Measurements from ENCODE around the gene BPIFB3.
"Not testable (repeated sequence)": the region's sequence is repeated elsewhere in the genome, so short reads cannot be mapped to it uniquely, and the experiment has no call there.

BPIFB3 gene

GRCh38 chr20:33122297-33122696 lies 68.6 kb downstream of the BPIFB3 start:
- DNase-seq (ENCODE audit: low spot score) = not testable (repeated sequence)
